HG02588 (cell line): ENCODE data around the gene ATP6AP1.
A peak's percentile ranks its signal among the peaks of the same experiment; 100 is the strongest.

Experiments
- ATAC-seq: cut with Tn5 transposase; IDR thresholded peaks from one replicate; pipeline ENCODE4 v1.9.1; 2021; ENCODE audit warnings: mild to moderate bottlenecking, moderate library complexity; ENCODE audit not compliant: unreplicated experiment

The ATP6AP1 gene

DNA sequence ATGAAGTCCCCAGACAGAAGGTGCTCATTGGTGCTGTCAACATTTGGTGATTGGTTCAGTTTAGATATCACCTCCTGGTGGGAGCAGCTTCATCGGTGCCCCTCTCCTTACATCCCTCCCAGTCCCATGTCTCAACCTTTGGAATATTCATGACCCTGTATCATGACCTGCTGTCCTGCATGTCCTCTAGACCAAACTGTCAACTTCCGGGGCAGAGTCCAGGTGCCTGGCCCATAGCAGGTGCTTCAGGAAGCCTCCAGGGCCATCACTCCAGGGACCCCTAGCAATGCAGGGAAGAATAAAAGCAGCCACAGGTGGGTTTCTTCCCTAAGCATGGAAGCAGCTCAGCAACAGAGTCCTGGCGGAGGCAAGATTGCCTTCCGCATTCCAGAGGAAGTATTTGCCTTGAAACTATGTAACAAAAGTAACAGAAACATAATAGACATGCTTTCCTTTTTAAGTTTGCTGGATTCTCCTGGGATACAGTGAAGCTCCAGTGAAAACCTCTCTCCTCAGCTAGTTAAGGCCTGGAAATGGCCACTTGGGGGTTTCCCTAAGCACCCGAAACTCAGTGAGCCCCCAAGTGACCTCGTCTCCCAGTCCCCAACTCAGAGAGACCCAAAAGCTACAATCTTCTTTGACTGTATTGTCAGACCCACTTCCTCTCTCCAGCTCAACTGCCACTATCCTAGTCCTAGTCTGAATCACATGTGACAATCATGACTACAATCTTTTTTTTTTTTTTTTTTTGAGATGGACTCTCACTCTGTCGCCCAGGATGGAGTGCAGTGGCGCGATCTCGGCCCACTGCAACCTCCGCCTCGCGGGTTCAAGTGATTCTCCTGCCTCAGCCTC is 1.3 kb upstream of the ATP6AP1 start:
- ATAC-seq: no peak

GRCh38 chrX:154429711-154430110 is 1.2 kb downstream of the ATP6AP1 start:
- no peak for ATAC-seq

GRCh38 chrX:154430479-154430878 is 2.0 kb downstream of the ATP6AP1 start:
- ATAC-seq: no peak

GRCh38 chrX:154430916-154431315 is 2.4 kb downstream of the ATP6AP1 start:
- no peak for ATAC-seq

- no peak for ATAC-seq
Observed at GRCh38 chrX:154431341-154431740, 2.9 kb downstream of the ATP6AP1 start.

DNA sequence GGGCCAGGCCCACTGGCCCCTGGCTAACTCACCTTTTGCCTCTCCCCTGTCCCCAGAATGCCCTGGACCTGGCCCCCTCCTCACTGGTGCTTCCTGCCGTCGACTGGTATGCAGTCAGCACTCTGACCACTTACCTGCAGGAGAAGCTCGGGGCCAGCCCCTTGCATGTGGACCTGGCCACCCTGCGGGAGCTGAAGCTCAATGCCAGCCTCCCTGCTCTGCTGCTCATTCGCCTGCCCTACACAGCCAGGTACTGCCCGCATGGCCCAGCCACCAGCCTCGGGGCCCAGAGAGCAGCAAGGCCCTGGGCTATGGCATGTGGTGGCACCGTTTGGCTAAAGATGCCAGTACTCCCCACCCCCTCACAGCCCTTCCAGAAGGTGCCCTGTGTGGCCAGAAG is 3.7 kb downstream of the ATP6AP1 start:
- ATAC-seq: no peak

DNA sequence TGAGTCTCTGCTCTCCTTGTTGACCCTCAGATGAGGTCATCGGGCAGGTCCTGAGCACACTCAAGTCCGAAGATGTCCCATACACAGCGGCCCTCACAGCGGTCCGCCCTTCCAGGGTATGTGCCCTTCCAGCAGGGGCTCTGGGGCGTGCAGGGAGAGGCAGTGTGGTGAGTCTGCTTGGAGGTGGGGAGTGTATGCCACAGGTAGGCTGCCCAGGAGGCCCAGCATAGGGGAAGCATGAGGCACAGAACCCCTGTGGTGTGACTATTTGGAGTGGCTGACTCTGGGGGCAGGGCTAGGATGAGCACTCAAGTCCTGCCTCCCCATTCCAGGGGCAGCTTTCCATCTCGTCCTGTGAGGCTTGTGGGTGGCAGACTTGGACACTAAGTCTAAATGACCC is 5.1 kb downstream of the ATP6AP1 start:
- no peak for ATAC-seq

DNA sequence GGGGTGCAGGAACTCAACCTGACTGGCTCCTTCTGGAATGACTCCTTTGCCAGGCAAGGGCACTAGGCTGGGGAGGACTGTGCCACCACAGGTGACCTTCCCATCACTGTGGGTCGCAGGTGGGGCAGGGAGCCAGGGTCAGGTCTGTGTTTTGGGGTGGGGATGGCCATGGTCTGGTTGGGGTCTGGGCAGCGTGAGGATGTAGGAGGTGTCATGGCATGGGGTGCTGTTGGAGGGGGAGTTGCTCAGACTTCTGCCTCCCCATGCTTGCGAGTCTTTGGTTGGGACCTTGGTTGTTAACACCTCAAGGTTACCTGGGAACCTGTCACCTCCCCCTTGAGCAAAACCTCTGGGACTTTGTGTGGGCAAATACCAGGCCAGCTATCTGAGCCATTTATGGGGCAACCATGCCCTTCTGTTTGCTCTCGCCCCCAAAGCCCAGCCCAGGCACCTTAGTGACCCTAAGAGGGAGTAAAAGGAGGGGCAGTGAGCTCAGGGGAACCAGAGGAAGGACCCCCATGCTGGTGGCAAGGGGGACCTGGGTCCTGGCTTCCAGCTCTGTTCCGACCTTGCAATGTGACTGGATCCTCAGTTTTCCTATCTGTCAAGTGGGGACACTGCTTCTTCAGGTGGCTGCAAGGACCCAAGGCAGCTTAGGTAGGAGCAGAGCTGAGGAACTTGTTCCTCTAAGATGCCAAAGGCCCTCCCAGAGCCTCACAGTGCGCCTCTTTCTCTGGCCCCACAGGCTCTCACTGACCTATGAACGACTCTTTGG is 6.1 kb downstream of the ATP6AP1 start:
- no peak for ATAC-seq

DNA sequence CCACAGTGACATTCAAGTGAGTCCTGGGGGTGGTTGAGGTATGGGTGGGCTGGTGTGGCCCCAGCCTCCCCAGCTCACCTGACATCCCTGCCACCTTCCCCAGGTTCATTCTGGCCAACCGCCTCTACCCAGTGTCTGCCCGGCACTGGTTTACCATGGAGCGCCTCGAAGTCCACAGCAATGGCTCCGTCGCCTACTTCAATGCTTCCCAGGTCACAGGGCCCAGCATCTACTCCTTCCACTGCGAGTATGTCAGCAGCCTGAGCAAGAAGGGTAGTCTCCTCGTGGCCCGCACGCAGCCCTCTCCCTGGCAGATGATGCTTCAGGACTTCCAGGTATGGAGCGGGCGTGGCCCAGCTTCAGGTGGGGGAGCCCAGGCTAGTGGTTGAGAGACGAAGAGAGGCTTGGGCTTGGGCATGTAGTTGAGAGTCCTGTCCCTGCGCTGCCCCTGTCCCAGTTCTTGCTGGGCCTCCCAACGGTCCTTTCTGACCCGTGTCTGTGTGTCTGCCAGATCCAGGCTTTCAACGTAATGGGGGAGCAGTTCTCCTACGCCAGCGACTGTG is 6.8 kb downstream of the ATP6AP1 start:
- ATAC-seq: no peak

DNA sequence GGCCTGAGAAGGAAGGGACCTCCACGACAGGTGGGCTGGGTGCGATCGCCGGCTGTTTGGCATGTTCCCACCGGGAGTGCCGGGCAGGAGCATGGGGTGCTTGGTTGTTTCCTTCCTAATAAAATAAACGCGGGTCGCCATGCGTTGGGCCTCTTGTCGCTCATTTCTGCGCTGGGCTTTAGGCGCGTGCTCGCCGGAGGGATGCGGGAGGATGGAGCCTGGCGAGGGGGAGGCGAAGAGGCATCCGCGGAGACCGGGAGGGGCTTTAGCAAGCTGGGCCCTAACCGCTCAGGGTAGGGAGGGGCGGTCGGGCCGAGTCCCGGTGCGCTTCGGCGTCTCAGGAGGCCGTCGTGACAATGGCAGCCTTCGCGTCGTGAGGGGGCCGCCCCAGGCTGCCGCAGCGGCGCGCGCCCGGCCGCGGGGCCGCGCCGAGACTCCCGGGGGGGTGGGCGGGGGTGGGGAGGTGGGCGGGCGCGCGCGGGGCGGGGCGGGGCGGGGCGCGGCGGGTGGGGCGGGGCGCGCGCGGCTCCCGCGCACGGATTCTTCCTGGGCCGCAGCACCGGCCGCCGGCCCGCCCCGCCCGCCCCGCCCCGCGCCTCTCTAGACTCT is 8.0 kb downstream of the ATP6AP1 start:
- peak; percentile 47 for ATAC-seq

GRCh38 chrX:154436983-154437752 is 8.7 kb downstream of the ATP6AP1 start, which contains the start of gene GDI1:
GDI1 (plus strand) TSS chrX:154437154; CDS start chrX:154437255, 101 bp downstream.
- peak; percentile 49 for ATAC-seq

DNA sequence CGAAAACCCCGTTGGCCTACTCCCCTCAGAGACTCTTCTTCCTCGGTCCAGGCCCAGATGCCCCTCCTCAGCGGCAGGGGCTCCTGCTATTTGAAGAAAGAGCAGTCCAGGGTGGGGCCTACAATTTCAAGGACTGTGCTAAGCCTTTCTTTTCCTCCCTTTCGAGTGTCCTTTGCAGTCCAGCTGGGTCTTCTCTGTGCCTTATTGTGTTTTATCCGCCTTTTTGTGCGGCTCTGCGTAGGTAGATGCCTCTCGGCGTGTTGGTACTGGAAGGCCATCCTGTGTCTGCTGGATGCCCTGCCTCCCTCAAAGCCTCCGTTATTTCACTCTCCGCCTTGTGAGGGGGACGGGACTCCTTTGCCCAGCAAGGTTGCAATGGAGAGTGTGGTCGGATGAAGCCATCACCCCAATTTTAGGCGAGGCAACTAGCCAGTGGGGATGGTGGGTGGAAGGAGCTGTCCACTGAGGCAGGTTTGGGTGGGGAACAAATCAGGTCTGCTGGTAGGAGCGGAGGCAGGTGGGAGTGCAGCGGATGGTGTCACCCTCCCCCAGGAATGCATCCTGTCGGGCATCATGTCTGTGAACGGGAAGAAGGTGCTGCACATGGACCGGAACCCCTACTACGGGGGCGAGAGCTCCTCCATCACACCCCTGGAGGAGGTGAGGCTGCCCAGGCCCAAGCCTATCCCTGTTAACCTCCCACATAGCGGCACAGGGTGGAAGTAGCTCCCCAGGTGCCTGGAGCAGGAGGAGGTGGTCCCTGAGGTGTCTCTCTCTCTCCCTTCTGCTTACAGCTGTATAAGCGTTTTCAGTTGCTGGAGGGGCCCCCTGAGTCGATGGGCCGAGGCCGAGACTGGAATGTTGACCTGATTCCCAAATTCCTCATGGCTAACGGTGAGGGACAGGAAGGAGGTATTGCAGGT is 9.8 kb downstream of the ATP6AP1 start:
- no peak for ATAC-seq

DNA sequence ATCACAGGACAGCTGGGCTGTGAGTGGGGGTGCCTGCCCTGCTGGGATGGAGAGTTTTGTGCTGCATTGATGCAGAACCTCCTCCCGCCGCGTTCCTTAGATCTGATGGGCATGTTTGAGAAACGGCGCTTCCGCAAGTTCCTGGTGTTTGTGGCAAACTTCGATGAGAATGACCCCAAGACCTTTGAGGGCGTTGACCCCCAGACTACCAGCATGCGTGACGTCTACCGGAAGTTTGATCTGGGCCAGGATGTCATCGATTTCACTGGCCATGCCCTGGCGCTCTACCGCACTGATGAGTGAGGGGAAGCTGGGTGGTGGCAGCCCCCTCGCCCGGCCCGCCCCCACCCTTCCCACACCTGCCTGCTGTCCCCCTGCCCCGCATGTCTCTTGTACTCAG is 11.4 kb downstream of the ATP6AP1 start:
- no peak for ATAC-seq

- no peak for ATAC-seq
Observed at GRCh38 chrX:154440623-154441357, 12.3 kb downstream of the ATP6AP1 start.

DNA sequence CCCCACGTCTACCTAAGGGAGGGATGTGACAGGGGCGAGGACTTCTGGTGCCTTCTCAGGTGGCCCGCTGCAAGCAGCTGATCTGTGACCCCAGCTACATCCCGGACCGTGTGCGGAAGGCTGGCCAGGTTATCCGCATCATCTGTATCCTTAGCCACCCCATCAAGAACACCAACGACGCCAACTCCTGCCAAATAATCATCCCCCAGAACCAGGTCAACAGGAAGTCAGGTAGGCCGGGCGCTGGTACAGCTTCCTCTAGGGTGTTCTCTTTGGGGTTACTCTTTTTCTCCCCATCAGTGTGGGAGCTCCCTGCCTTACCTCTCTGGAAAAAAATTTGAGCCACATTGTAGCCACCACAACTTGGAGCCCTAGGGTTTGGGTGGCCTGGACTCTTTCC is 13.1 kb downstream of the ATP6AP1 start:
- ATAC-seq: no peak

GRCh38 chrX:154441984-154442707 is 13.7 kb downstream of the ATP6AP1 start:
- no peak for ATAC-seq

DNA sequence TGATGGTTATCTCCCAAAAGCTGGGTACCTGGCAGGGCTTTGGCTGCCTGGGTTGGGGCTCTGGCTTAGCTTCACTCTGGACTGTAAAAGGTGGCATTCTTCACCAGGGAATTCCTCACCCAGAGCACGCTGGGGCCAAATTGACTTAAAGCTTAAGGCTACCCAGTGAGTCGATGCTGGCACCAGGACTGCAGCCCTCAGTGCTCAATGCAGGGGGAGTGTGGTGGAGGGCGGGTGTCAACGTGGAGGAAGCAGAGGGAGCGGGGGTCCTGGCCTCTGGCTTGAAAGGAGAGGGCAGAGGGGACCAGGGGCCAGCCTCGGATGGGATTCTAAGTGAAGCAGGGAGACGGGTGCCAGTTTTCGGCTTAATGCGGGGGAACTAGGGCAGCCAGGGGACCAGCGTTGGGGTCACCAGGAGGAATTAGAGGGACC is 15.0 kb downstream of the ATP6AP1 start:
- ATAC-seq: no peak
